ENCODE results near the gene GTF2H4.
"Not testable (repeated sequence)": the region's sequence is repeated elsewhere in the genome, so short reads cannot be mapped to it uniquely, and the experiment has no call there.

Gene GTF2H4

DNA sequence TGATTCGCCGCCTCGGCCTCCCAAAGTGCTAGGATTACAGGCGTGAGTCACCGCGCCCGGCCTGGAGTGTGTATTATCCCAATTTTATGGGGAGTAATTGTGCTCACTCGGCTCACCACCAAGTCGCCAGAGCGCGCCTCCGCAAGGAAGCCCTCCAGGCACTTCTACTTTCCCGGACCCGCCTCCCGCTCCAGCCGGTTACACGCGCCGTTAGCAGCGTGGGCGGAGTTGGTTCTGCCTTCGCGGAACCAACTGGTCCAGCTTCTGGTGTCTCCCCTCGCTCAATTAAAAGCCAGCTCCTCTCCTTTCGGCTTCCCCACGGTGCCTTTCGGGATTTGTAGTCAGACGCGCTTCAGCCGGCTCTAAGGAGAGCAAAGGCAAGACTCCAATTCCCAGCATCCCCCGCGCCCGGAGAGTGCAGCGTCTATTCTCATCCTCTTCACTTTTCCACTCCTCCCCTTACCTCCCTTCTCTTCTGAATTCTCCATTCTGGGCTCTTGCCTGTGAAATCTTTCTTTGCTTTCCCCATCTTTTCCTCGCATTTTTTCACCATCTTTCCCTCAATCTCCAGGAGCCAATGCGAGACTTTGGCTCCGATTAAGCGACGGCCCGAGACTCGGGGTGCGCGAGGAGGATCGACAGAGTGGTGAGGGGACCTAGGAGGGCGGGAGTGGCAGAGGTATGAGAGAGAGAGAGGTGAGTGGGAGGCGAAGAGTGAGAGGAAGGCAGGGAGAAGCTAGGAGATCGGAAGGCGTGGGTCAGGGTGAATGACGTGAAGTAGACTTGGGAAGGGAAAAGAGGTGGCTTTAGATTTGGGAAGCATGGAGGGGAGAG, at the start of gene GTF2H4:
Gene GTF2H4 (plus strand): TSS at position 450 of the 834 bp plus-strand sequence.
- DNase-seq, result peak; percentile 99

DNA sequence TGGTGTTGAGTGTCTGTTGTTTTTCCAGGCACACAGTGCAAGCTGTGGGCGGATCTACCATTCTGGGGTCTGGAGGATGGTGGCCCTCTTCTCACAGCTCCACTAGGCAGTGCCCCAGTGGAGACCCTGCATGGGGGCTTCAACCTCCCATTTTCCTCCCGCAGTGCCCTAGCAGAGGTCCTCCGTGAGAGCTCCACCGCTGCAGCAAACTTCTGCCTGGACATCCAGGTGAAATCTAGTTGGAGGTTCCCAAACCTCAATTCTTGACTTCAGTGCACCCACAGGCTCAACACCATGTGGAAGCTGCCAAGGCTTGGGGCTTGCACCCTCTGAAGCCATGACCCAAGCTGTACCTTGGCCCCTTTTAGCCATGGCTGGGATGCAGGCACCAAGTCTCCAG, 48.3 kb upstream of the GTF2H4 start:
- DNase-seq, result not testable (repeated sequence)

DNA sequence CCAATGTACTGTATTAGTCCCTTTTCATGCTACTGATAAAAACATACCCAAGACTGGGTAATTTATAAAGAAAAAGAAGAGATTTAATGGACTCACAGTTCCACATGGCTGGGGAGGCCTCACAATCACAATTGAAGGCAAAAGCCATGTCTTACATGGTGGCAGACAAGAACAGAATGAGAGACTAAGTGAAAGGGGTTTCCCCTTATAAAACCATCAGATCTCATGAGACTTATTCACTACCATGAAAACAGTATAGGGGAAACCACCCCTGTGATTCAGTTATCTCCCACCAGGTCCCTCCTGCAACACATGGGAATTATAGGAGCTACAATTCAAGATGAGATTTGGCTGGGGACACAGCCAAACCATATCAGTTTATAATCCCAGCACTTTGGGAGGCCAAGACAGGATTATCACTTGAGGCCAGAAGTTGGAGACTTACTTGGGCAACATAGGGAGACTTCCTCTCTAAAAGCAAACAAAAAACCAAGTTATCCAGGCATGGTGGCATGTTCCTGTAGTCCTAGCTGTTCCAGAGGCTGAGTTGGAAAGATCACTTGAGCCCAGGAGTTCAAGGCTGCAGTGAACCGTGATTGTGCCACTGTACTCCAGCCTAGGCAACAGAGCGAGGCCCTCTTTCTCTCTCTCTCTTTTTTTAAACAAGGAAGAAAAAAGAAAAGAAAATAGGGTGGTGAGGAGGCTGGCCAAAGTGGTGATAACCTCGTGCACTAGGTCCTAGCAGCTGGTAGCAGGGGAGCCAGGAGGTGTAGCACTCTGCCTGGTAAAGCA, 46.6 kb upstream of the GTF2H4 start:
- peak; percentile 32 for DNase-seq

DNA sequence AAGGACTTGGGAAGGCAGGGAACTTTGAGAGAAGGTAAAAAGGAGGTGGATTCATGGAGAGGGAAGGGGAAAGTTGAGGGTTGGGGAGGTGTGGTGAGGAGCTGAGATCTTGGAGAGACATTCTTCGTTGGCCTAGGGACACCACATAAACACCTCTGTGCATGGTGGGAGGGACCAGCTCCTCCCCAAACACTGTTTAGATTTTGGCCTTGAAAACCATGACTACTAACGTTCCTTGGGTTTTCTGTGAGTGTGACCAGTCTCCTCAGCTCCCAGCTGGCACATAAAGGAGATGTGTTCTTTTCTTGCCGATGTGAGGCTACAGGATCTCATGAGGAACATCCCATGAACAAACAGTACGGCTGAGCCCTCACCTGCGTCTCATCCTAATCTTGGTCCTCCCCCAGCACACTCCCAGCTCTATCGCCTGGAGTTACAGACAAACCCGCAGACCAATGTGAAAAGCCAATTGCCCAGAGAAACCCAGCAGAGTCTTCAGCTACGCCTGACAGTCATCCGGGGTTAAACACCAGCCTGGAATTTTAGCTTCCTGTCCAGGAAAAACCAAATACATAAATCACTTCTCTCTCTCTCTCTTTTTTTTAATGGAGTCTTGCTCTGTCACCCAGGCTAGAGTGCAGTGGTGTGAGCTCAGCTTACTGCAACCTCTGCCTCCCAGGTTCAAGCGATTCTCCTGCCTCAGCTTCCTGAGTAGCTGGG, 45.7 kb upstream of the GTF2H4 start:
- DNase-seq, result no peak

DNA sequence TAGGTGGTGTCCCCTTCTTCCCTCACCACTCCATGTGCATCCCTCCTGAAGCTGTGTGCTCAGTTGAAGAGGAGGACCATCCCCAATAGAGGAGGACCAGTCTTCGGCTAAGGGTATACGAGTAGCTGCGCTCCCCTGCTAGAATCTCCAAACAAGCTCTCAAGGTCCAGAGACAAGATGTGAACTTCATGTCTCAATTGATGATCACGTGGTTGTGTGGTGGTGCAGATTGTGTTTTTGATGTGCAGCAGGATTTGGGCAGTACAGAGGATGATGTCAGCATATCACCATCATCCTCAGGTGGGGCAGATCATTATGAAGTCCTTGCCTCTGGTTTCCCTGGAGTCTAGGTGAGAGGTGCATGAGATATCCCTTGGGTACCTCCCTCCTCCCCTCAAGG, 43.7 kb upstream of the GTF2H4 start:
- DNase-seq, result no peak

DNA sequence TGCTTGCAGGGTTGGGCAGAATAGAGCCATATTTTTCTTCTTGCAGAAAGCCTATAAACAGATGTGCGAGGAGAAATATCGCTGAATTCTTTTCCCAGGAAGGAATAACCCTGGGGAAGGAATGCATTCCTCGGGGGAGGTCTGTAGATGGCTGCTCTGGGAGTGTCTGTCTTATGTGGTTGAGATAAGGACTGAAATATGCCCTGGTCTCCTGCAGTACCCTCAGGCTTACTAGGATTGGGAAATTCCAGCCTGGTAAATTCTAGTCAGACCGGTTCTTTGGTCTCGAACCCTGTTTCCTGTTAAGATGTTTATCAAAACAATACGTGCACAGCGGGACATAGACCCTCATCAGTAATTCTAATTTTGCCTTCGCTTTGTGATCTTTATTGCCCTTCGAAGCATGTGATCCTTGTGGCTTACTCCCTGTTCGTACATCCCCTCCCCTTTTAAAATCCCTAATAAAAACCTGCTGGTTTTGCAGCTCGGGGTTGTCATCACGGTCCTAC, 38.7 kb upstream of the GTF2H4 start:
- DNase-seq, result not testable (repeated sequence)

DNA sequence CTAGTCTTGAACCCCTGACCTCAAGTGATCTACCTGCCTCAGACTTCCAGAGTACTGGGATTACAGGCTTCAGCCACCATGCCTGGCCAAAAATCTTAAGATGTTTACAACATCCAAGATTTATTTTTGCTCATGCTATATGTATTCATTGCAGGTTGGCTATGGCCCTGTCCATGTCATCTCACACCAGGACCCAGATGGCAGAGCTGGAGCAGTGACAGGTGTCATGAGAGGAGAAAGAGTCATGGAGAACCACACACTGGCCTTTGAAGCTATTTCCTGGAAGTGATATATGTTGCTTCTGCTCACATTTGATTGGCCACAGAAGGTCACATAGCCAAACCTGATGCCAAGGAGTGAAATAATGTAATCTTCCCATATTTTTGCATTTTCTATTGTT, 37.5 kb upstream of the GTF2H4 start:
- no peak for DNase-seq

DNA sequence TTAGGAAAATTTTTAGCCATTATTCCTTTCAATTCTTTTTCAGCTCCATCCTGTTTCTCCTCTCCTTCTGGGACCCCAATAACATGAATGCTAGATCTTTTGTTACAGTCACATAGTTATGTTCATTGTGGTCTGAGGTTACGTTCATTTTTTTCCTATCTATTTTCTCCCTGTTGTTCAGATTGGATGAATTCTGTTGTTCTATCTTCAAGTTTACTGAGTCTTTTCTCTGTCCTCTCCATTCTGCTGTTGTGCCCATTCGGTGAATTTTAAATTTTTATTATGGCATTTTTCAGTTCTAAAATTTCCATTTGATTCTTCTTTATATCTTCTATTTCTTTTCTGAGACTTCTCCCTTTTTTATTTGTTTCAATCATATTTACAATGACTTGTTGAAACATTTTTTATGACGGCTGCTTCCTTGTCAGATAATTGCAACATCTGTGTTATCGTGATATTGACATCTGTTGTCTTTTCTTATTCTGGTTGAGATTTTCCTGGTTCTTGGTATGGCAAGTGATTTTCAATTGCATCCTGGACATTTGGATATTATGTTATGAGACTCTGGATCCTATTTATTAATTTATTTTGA, 36.3 kb upstream of the GTF2H4 start:
- DNase-seq, result no peak

DNA sequence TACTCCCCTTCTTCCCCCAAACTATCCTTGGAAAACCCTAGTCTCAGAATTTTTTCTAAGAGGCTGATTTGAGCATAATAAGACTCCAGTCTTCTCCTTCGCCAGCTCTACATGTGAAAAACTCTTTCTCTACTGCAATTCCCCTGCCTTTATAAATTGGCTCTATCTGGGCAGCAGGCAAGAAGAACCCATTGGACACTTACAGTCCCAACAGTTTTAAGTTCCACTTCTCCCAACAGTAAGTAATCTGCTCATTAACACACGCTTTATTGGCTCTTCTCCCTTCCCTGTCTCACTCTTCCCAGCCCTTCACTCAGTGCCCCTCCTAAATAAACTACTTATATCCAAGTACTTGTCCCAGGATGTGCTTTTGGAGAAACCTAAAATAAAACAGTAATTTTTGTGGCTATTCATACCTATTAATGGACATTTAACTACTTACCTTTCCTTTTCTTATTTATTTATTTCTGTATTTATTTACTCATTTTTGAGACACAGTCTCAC, 34.8 kb upstream of the GTF2H4 start:
- DNase-seq, result no peak

DNA sequence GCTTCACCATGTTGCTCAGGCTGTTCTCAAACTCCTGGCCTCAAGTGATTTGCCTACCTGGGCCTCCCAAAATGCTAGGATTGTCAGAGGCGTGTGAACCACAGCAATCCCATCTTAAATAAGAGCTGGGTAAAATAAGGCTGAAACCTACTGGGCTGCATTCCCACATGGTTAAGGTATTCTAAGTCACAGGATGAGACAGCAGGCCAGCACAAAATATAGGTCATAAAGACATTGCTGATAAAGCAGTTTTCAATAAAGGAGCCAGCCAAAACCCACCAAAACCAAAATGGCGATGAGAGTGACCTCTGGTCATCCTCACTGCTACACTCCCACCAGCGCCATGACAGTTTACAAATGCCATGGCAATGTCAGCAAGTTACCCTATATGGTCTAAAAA, 34.2 kb upstream of the GTF2H4 start:
- DNase-seq, result not testable (repeated sequence)

DNA sequence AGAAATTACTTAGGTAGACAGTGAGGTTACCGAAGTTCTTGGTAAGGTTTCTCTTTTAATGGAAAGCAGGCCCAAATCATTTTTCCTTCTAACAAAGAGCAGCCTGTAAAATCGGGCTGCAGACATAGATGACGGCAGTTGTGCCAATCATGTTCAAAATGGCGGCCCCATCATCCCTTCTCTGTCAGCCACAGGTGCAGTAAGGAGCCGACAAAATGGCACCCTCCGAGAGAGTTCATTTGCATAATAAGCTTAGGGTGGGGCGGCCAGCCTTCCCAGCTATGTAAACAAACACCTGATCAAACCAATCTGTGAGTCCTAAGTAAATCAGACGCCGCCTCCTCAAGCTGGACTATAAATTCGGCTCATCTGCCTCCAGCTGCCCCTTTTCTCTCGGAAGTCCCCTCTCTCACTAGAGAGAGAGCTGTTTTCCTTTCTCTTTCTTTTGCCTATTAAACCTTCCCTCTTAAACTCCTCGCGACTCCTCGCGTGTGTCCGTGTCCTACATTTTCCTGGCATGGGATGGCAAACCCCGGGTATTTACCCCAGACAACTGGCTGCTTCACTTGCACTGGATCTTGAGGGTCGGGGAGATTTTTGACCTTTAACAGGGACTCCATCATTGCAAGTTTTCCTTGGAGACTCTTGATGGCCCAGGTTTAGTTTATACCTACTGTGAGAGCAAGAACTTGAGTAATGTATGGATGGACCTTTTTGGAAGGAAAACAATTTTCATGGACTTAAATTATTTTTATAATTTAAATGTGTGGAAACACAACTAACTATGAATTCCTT, 32.6 kb upstream of the GTF2H4 start:
- no peak for DNase-seq

DNA sequence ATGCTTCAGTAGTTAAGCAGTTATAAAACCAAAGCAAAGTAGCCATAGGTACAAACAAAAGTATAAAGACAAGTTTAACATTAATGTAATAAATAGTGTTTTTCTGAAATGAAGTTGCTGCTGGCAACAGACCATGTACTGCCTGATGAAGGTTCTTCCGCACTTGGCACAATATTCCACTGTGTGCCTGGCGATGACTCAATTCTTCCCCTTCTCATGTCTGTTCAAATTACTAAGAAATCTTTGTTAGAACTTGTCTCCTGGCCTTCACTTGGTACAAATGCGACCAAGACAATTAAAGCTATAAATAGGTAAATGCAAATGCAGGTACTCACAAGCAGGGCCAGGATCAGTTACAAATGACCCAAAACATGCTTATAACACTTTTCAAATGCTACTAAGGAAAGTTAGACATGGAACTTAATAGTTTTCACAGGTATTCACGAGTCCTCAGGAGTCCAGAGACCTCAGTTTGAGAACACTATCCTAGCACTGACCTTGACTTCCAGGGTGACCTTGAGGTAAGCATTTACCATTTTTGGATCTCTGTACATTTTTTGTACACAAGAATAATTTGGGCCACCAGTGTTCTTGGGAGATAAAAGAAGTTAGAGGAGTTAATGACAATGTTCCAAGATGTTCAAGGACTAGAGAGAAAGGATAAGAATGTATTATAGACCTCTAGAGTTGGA, 31.8 kb upstream of the GTF2H4 start:
- peak; percentile 16 for DNase-seq

DNA sequence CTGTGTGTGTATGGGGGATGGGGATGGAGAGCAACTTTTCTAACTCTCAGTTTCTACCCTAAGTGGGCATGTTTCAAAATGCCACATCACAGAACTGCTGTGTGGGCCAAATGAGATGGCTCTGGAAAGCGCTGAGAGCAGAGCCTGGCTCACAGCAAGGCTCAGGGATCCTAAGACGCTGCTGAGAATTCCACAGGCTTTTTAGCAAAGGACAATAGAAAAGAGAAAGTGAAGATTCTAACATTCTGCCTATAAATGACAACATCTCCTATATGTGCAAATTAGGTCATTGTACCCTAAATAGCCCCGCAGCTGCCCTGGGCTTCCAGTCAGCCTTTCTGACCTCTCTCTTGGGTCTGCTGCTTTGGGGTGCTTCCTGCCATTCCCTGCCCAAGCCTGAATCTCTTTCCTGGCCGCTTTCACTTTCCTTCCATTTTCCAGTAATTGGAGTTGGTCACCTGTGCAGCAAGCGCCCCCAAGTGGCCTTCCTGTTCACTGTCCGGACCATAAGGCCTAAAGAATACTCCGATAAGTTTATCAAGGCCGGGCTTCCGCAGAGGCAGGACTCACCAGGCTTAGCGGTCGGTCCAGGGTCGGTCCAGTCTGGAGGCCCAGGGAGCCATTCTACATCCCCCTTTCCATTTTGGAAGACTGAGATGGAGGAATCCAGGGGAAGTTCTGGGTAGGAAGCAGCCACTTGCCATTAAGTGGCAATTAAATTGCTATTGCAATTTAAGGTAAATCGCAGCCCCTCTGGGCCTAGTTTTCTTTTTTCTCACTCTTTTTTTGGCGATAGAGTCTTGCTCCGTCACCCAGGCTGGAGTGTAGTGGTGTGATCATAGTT, 30.4 kb upstream of the GTF2H4 start:
- peak; percentile 93 for DNase-seq

DNA sequence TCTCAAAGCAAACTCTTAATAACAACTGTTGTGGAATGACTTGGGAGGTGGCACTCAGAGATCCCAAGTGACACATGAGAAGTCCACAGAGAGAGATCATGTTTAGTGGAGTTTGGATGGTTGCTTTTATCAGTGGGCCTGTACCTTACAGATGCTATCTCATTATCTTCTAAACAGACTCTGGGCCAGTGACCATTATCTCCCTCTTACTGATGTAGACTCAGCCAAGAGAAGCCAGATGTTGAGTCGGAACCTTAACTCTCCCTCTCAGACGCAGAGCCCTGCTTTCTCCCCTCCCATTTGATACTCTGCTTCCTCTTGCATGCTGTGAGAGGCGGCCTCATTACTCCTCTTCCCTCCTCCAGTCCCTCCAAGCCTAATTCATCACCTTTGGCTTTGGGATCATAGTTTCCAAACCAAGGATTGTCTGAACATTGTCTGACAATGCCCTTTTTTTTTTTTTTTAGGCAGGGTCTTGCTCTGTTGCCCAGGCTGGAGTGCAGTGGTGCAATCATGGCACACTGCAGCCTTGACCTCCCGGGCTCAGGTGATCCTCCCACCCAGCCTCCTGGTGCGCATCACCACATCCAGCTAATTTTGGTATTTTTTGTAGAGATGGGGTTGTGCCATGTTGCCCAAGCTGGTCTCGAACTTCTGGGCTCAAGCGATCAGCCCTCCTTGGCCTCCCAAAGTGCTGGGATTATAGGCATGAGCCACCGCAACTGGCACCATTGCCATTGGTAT, 28.2 kb upstream of the GTF2H4 start:
- no peak for DNase-seq

DNA sequence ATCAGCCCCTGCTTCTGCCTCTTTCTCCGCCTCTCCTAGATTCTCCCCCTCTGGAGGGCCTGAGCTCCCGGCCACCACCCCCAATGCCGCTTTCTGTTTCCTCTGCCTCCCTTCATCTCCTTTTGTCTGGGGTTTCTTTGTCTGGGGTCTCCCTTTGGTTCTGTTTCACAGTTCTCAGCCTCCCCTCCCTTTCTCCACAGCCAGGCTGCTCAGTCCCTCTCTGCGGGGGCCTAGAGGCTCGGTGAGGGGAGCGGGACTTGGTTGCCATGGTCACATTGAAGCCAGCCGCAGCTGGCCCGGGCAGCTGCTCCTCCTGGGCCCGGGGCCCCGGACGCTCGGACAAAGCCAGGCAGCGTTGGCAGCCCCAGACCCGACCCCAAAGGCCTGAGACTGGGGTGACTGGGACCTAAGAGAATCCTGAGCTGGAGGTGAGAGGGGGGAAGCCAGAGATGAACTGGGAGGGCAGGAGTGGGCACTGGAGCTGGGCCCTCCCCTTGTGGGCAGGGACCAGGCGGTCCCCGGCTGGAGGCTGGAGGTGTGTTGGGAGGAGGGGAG, 27.2 kb upstream of the GTF2H4 start:
- DNase-seq, result no peak

DNA sequence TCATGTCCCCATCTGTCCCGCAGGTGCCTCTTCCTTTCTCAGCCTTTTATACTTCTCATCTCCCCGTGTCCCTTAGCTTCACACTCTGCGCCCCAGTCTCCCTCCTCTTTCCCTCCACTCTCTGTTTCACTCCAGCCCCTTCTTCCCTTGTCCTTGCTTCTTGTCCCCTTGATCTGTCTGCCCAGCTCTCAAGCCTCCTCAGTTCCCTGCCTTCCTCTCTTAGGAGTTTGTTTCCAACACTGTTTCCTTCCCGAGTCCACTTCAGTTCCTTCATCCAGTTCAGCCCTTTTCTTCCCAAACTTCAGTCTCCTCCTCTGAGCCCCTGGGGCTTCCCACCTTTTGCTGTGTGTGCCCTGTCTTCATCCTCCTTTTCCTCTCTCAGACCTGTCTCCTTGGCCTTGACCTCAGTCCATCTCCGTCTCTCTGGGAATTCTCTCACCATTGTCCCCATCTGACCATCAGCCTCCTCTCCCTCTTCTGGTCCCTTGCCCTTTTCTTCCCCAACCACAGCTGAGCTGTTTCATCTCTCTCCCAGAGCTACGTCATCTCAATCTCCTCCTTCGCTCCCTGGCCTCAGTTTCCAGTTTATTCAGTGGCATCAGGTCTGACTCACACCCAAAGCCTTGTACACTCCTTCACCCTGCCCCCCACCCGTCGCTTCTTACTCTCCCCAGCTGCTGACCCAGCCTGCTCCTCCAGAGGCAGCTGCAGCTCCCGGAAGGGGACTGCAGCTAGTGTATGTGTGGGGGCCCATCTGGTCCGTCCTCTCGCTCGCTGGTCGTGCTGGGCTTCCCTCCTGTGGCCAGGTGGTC, 26.4 kb upstream of the GTF2H4 start:
- no peak for DNase-seq

DNA sequence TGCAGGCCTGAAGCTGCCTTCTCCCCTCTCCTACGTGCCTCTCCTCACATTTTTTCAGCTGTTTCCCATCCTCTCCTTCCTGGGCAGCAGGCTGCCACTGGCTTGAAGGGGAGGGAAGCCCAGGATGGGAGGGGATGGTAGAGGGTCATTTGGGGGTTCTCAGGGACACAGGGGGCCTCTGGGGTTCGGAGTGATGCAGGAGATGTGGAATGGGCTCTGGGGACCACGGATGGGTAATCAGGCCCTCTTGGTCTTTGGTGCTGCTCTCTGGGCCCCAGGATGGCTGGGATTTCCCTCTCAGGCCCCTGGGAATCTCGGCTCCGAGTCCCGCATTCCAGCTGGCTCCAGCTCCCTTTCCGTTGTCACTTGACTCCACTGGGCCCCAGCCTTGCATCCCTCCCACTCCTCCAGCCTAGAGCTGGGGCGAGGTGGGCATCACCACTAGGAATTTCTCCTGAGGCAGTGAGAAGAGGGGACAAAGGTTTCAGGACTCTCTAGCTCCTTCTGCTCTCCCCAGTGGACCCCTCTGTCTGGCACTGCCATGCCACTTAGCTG, 25.7 kb upstream of the GTF2H4 start:
- no peak for DNase-seq
